GM18520 (cell line): ENCODE measurements around the gene ASCL5.

Experiments used
- ATAC-seq: cut with Tn5 transposase; IDR thresholded peaks from one replicate; pipeline ENCODE4 v1.9.1; 2021; ENCODE audit not compliant: unreplicated experiment

Gene ASCL5

DNA sequence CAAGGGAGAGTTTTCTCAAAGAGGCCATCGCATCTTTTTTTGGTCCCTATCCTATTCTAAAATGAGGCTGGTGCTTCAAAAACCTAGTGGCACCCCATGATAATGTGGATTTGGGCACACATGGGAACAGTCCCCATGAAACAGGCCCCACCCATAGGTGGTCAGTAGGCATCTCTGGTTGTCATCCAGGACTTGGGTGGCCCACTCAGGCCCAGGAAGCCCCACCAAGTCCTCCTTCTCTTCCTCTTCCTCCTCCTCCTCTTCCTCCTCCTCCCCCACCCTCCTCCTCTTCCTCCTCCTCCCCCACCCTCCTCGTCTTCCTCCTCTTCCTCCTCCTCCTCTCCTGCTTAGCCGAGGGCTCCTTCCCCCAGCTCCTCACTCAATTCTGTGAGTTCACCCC, 15.3 kb downstream of the ASCL5 start:
- ATAC-seq = no peak

DNA sequence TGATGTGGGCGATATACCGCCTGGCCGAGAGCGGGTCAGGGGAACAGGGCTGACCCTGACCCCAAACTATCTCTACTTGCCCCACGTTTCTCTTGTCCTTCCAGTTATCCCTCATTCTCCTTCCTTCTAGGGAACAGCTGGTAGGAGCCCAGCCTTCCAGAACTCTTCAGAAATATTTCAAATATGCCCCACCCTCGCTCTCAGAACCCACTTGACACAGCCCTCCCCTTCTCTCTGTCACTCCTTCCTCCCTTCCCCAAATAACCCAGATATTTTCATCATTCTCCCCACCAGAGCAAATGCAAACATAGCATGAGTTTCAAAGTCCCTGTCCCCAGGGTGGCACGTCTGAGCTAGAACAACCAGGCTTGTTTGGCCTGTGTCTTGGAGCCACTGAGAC, 15.8 kb downstream of the ASCL5 start:
- no peak for ATAC-seq

DNA sequence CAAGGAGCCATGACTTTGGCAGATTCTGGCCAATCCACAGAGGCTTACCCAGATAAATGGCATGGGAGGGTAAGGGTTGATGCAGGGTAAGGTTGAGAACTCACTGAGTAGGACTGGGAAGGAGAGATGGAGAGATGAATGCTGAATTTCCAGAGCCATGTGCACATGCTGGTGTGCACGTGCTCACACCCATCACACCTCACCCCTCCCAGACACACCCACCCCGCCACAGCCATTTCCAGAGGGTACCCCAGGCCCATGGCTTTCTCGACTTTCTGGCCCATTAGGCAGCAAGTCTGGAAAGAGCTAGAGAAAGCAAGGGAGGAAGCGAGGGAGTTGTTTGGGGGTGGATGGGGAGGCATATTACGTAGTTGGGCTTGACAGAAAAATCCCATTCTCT, 16.4 kb downstream of the ASCL5 start:
- ATAC-seq = no peak

DNA sequence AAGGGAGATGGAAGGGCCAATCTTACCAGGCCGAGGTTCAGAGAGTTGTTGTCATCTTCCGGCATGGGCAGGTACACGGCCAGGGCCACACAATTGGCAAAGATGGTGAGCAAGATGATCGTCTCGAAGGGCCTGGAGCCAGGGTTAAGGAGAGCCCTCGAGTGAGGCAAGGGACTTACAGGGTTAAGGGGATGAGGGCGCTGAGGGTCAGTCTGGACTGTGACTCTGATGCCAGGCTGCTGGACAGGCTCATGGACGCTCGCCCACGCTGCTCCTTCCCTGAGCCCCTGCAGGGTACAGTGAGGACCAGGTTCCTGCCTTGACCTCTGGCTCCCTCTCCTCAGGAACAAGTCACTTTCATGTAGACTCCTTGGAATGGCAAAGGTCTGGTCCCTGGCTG, 16.8 kb downstream of the ASCL5 start:
- ATAC-seq = no peak

DNA sequence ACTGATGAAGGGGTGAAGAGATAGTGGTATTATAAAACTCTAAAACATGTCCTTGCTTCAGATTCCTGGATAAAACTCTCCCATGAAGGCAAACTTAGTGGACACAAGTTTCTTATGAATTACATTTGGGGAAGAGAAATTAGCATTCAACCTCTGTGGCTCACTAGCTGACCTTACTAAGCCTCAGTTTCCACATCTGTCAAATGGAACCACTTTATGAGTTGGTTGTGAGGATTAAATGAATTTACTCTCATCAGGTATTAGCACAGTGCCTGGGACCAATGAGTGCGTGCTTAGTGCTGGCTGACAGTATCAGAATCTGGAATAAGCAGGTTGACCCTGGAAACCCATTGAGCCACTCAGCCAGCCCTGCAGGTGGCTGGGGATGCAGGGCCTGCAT, 17.3 kb downstream of the ASCL5 start:
- ATAC-seq = no peak

DNA sequence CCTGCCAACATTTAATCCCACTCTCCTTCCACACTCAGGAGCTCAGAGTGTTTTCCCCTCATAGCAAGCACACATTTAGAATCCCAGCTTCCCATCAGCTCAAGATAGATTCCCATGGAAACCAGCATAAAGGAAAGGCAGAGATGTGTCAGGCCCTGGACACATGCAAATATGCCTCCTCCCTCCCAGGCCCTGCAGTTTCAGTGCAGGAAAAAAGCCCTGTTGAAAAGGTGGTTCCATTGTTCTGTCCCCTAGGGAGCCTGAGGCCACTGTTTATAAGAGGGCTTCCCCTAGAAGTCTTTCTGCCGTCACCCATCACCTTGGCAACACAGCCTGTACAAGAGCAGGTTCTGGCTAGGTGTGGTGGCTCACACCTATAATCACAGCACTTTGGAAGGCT, 18.4 kb downstream of the ASCL5 start:
- ATAC-seq = no peak

DNA sequence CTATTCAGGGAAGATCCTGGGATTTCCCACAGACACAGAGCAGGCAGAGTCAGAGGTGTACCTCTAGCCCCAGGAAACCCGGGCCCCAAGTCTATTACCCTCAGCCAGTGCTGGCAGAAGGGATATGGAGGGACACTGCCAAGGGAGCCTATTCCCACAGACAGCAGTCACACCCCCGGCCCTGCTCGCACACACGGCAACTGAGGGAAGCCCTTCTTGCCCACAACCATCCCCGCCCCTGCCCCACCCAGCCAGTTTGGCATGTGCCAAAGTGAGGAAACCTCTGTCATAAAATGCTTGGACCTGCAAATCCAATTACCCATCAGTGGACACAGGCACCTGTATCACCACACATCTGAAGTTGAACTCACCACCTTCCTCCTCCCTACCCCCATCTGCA, 21.3 kb downstream of the ASCL5 start:
- no peak for ATAC-seq

DNA sequence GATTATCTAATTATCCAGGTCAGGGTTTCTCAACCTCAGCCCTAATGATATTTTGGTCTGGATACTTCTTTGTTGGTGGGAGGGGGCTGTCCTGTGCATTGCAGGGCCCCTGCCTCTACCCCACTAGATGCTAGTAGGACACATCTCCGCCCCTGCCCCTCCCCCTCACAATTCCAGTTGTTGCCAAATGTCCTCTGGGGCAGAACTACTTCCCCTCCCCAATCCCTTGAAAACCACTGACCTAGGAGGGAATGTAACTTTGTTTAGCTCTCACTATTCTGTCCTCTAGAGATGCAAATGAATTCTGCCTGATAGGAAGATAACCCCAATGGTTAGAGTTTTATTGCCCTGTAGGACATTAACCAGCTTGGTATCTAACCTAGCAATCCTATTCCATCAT, 22.8 kb downstream of the ASCL5 start:
- no peak for ATAC-seq

DNA sequence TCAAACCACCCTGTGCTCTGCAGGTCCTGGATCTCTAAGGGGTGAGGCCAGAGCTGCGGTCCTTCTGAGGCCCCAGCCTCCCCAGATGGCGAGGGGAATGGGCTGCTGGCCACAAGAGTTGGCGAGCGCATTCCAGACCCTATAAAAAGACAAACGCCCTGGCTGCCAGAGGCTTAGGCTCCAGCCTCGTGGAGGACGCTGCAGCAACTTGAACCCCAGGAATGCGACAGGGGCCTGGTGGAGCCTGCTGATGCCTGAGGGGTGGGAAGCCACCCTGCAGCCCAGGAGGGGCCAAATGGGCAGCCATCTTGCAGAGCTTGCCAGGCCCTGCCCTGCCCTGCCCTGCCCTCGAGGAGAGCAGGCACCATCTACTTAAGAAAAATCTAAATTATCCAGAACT, 23.3 kb downstream of the ASCL5 start:
- no peak for ATAC-seq

DNA sequence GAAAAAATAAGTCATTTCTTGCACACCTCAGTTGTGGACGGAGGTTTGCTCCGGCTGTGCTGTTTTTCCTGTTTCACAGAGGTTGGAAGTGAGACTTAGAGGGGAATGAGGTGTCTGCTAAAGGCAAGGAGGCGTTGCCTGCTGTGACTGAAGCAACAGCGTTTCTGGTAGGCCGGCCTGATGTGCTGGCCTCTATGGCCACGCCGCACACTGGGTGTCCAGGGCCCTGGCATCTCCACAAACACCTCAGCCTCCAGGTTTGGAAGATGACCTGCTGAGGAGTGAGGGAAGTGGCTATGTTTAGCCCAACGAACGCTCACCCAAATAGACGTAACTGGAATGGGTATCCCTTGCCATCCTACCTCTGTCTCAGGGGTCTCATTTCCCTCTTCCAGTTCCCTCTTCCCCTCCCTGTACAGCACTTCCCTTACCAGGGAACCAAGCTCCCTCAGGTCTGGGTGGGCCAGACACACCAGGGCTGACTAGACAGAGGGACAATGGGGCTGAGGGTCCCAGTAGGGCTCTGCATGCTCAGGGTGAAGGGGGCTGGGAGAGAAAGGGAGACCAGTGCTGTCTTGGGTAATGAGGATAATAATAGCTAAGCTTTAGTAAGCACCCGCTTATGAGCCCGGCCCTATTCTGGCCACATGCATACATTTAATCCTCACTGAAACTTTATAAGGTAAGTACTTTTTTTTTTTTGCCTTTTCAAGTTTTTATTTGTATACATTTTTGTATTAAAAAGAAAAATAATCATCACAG, 26.6 kb downstream of the ASCL5 start:
- no peak for ATAC-seq

DNA sequence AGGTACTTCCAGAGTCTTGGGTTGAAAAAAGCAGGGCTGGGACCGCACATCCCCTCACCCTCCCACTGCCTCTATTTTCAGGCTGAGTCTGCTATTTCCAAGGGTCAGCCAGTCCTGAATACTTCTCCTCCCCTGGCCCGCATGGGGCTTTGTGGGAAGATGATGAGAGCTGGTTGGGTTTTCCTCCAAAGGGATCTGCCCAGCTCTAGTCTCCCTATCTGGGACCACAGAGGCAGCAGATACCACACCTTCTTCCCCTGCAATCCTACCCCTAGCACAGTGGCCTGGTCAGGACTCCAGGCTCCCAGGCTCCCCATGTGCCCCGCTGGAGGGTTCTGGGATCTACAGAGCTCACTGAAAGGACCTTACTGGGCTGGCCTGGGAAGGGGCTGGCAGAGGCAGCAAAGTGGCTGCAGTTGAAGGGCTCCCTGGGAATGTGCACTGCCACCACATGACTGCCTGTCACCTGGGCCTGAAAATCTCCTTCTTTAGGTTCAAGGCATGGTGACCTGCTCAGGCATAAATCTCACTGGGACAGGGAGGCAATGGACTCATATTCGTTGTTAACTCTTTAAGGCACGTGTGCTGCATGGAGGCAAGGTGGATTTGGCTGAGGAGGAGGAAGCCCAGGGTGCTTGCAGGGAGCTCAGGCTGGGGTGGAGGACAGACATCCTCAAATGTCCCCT, 27.8 kb downstream of the ASCL5 start:
- no peak for ATAC-seq

DNA sequence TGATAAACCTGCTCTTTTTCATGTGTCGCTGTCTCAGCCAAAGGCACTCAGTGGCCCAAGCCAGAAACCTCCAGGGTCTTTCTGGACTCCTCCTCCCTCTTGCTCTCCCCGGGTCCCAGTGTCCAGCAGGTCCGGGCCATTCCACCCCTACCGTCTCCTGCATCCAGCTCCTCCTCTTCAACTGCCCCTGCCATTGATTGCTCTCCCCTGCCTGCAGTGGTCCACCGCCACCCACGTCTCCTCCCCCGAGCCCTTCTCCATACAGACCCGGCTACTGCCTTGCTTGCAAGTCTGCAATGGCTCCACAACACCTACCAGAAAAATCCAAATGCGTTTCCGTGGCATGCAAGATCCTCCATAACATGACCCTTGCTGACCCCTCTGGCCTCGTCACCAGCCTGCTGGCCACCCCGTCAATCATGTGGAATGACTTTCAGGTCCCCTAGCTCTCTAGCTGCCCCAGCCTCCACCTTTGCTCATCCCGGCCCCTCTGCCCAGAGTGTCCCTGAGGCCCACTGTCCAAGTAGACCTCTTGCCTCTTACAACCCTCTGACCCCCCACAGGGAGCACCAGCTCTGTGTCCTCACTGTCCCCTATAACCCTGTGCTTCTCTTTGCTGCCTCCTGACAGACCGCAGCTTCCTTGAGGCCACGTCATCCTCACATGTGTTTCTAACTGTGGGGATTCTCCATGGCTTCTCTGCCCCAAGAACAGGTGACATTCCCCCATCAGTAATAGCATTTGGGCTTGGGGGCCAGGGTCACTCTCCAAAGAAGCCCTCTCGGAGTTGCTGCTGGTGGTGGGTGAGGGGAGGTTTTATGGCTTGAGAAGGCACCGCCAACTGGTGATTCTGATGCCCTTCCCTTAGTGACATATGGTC, 29.8 kb downstream of the ASCL5 start:
- ATAC-seq = no peak

DNA sequence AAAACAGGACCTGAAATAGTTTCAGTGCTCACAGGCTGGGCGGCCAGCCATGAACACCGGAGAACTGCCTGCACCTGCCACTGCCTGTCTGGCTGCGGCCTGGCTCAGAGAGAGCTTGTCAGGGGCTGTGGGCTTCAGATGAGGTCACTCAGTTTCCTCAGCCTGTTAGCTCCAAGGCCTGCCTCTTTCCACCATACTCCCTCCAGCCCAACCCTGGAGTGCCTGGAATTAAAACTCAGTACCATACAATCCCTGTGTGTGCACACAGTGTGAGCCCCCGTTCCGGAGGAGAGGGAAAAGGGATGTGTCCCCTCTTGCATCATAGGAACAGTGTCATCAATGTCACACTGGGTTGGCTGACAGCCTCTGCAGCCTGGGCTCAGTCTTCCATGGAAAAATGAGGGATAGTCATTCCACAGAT, 30.9 kb downstream of the ASCL5 start:
- no peak for ATAC-seq

DNA sequence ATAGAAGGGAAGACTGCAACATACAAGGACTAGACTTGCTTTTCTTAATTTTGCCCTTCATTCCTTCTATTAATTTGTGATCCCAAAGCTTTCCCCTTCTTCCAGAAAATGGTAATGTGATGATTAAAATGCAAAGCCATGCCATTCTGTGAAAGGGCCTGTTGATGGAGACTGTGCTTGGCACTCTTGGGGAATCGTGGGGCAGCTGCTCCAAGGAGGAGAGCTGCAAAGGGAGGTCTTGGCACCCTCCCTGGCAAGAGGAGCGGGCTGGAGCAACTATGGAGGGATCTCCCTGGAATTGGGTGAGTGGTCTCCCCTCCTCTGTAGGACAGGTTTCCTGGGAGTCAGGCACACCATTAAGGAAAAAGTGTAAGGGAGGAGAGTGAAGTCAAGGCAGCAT, 31.4 kb downstream of the ASCL5 start:
- ATAC-seq = no peak

DNA sequence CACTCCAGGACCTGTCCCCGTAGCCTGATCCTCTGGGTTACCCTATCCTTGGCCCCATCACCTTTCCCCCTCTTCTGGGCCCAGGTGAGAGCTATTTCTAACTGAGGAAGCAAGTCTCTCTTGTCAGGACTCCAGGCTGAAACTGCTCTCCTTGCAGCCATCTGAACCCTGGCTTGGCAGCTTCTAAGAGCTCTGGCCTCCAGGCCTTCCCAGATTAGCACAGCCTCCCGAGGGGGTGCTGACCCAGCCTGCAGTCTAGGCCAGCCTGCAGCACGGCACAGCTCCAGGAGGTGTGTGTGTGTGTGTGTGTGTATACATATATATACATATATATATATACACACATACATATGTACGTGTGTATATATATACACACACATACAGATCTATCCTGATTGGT, 32.2 kb downstream of the ASCL5 start:
- ATAC-seq = no peak

DNA sequence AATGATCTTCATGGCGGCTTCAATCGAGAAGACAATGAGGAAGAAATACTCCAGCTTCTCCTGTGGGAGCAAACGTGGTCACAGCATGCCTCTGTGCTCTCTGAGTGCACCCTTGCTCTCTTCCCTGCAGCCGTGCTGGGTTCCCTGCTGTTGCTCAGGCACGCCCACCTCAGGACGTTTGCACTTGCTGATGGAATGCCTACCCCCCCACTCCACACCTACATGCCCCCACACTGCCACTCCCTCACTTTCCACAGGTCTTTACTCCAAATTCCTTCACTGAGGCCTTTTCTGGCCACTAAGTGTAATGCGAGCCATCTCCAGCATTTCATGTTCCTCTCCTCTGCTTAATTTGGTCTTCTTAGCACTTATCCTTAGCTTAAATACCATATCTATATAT, 33.0 kb downstream of the ASCL5 start:
- no peak for ATAC-seq

DNA sequence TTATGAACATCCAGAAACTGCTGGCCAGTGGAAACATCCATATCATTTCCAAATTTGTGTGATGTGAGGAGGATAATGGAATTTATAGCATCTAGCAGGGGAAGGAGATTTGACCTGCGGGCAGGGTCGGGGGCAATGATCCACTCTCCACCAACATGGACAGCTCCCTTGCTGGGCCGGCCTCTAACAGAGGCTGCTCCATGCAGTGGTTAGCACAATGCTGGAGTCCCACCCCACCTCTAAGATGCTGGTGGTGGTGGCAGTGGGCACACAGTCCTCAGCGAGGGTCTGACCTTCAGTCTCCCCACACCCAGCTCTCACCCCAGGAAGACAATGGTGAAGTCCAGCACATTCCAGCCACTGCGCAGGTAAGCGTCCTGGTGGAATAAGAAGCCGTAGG, 33.4 kb downstream of the ASCL5 start:
- ATAC-seq = no peak

DNA sequence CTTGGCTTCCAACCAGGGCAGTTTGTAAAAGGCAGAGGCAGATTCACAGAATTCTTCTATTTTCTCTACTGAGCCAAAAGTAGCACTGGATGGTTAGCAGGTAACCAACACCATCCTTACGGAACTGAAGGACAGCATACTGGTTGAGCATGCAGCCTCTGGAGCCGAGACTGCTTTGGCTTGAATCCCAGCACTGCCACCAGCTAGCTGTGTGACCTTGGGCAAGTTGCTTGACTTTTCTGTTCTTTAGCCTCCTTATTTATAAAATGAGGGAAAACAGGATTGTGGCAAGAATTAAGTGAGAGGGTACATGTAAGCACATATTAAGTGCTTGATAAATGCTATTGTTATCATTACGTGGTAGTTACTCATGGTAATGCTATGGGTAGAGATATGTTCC, 34.2 kb downstream of the ASCL5 start:
- no peak for ATAC-seq

DNA sequence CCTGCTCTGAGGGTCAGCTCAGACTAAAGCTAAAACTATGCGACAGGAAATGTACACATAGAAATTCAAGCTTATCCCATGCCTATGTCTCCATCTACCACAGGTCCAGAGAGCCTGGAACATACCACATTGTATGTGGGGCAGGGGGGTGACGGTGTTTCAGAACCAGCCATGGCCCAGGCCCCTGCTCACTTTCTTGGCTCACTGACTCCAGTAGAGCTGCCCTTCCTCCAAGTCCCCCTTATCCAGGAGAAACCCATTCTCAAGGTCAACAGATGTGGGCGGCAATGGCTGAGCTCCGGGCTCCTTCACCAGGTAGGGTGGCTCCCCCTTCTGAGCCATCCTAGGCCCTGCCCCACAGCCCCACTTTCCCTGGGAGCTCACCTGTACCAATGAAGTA, 35.7 kb downstream of the ASCL5 start:
- ATAC-seq = no peak

DNA sequence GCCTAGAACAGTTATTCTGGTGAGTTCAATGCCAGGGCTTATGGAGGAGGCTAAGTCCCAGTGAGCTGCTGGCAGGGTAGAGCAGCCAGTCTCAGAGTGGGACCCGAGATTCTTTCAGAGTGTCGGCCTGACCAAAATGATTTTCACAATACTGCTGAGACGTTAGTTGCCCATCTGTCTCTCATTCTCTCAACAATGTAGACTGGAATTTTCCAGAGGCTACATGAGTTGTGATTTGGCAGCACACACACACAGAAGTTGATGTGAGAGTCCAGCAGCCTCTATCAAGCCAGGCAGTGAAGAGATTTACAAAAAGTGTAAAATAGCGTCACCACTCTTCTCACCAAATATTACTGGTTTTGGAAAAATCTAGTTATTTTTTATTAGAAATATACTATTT, 36.4 kb downstream of the ASCL5 start:
- no peak for ATAC-seq

DNA sequence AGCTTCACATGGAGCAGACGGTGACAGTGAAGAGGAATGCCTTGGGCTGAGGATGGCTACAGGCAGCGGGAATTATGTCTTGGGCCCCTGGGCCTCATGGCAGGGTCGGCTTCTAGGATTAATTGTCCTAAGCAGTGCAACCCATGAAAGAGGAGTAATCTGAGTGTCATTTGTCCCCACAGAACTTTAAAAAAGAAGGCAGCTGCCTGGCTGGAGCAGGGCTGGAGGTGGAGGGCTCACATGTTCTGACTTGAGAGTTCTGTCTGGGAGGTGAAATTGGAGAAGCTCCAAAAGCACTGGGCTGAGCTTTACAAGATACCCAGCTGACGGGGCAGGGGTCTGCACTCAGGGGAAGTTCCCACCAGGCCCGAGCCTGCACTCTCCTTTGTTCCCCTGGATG, 37.4 kb downstream of the ASCL5 start:
- no peak for ATAC-seq
